Measurements from ENCODE around the gene CLMP.
"Not testable (repeated sequence)": the region's sequence is repeated elsewhere in the genome, so short reads cannot be mapped to it uniquely, and the experiment has no call there.

Gene CLMP

GRCh38 chr11:123144707-123145106, 50.3 kb downstream of the CLMP start:
- no peaks in the 10 kb centered on the region for H3K27me3 ChIP-seq (ENCODE audit: insufficient read depth, low read length)
- no peak overlapping the region for H3K27ac ChIP-seq (ENCODE audit: low read length)
- H3K9me3 ChIP-seq (ENCODE audit: insufficient read depth, low read depth, low read length): no peaks in the 10 kb centered on the region
- H3K36me3 ChIP-seq (ENCODE audit: insufficient read depth, low read depth, low read length): no peaks in the 10 kb centered on the region
- H3K4me1 ChIP-seq (ENCODE audit: insufficient read depth, low read length): no peaks in the 10 kb centered on the region
- H3K4me3 ChIP-seq (ENCODE audit: low read length): no peak overlapping the region
- no peak overlapping the region for H3K9ac ChIP-seq (ENCODE audit: low read depth, low read length)

DNA sequence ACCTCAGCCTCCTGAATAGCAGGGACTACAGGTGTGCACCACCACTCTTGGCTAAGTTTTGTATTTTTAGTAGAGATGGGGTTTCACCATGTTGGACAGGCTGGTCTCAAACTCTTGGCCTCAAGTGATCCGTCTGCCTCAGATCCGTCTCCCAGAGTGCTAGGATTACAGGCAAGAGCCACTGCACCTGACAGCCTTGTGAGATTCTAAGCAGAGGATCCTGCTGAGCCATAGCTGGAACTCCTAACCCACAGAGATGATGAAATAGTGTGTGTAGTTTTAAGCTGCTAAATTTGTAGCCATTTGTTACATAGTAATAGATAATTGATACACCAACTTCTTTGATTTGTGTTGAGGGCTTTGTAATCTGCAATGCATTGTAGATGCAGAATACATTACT, 51.1 kb downstream of the CLMP start:
- H3K4me3 ChIP-seq (ENCODE audit: low read length): no peak overlapping the region
- H3K27ac ChIP-seq (ENCODE audit: low read length): no peak overlapping the region
- no peaks in the 10 kb centered on the region for H3K36me3 ChIP-seq (ENCODE audit: insufficient read depth, low read depth, low read length)
- H3K9ac ChIP-seq (ENCODE audit: low read depth, low read length): no peak overlapping the region
- H3K9me3 ChIP-seq (ENCODE audit: insufficient read depth, low read depth, low read length): no peaks in the 10 kb centered on the region
- H3K4me1 ChIP-seq (ENCODE audit: insufficient read depth, low read length): no peaks in the 10 kb centered on the region
- no peaks in the 10 kb centered on the region for H3K27me3 ChIP-seq (ENCODE audit: insufficient read depth, low read length)

DNA sequence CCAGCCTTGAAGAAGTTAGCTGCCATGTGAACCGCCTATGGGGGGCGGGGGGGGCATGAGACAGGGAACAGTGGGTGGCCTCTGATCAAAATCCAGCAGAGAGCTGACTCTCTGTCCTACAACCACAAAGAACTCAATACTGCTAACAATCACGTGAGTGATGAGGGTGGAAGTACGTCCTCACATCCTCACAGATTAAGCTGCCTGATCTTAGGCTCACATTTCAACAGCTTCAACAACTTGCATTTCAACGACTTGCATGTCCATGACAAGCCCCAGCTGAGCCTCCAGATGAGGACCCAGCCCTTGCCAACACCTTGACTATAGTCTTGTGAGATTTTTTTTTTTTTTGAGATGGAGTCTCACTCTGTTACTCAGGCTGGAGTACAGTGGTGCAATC, 51.6 kb downstream of the CLMP start:
- Histone ChIP-seq H3K27me3 (ENCODE audit: insufficient read depth, low read length) (no peaks in the 10 kb centered on the region), H3K36me3 (ENCODE audit: insufficient read depth, low read depth, low read length) (no peaks in the 10 kb centered on the region), H3K27ac (ENCODE audit: low read length) (no peak overlapping the region), H3K4me3 (ENCODE audit: low read length) (no peak overlapping the region), H3K9ac (ENCODE audit: low read depth, low read length) (no peak overlapping the region), H3K9me3 (ENCODE audit: insufficient read depth, low read depth, low read length) (no peaks in the 10 kb centered on the region), H3K4me1 (ENCODE audit: insufficient read depth, low read length) (no peaks in the 10 kb centered on the region)

DNA sequence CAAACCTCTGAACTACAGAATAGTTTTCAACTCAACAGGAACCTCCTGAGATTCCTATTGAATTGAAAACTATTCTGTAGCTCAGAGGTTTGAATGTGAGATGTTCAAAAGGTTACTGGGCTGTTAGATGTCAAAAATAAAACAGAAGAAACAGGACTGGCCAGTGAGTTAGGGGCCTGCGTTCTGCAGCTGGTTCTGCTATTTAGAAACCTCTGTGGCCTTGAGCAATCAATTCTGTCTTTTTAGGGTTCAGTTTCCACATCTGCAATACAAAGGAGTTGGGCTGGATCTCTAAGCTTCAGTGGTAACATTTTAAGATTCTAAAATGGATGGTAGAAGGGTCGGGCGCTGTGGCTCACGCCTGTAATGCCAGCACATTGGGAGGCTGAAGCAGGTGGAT, 55.8 kb downstream of the CLMP start:
- no peaks in the 10 kb centered on the region for H3K9me3 ChIP-seq (ENCODE audit: insufficient read depth, low read depth, low read length)
- H3K4me3 ChIP-seq (ENCODE audit: low read length): no peak overlapping the region
- no peaks in the 10 kb centered on the region for H3K36me3 ChIP-seq (ENCODE audit: insufficient read depth, low read depth, low read length)
- H3K27ac ChIP-seq (ENCODE audit: low read length): no peak overlapping the region
- H3K9ac ChIP-seq (ENCODE audit: low read depth, low read length): no peak overlapping the region
- H3K4me1 ChIP-seq (ENCODE audit: insufficient read depth, low read length): peaks cover 9% of the 10 kb centered on the region; the same call in 1 of the 2 replicates
- no peaks in the 10 kb centered on the region for H3K27me3 ChIP-seq (ENCODE audit: insufficient read depth, low read length)

DNA sequence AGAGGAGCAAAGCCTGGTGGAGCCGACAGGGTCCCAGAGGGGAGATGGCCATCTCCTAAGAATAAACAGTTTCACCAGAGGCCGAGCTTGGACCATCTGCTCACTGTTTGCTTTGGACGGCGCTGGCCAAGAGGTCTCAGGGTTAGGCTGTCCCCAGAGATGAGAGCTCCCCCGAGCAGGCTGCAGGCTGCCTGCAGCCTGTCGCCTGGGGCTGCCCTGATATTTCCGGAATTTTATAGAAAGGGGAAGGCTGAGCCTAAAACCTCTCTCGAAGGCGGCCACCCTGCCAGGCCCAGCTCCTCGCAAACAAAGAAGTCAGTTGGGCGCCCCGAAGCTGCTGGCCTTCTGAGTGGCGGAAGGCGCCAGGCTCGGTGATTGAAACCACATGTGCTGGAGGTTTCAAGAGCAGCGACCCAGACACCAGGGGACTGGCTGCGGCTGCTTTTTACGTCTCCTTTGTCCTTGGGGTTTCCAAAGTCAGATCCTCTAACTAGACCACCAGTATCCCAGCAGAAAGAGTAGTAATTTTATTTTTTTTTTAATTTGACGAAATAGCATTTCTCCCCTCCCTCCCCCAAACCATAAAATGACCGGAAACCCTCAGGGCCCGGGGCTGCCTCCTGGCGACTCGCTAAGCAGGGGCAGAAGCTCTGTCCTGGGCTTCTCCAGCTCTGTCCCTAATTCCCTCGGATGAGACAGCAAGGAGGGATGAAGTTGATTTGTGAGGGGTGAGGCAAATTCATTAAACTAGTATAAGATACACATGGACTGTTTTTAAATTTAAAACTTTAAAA, 57.4 kb downstream of the CLMP start:
- Histone ChIP-seq H3K4me3 (ENCODE audit: low read length) (no peak overlapping the region; the same call in 1 of the 2 replicates), H3K9ac (ENCODE audit: low read depth, low read length) (peak overlapping the region; percentile 73; the same call in 1 of the 2 replicates), H3K27ac (ENCODE audit: low read length) (no peak overlapping the region), H3K4me1 (ENCODE audit: insufficient read depth, low read length) (peaks cover 9% of the 10 kb centered on the region; the same call in 1 of the 2 replicates), H3K36me3 (ENCODE audit: insufficient read depth, low read depth, low read length) (no peaks in the 10 kb centered on the region), H3K9me3 (ENCODE audit: insufficient read depth, low read depth, low read length) (no peaks in the 10 kb centered on the region), H3K27me3 (ENCODE audit: insufficient read depth, low read length) (no peaks in the 10 kb centered on the region)

- Histone ChIP-seq H3K27me3 (ENCODE audit: insufficient read depth, low read length) (no peaks in the 10 kb centered on the region), H3K27ac (ENCODE audit: low read length) (no peak overlapping the region), H3K36me3 (ENCODE audit: insufficient read depth, low read depth, low read length) (no peaks in the 10 kb centered on the region), H3K9me3 (ENCODE audit: insufficient read depth, low read depth, low read length) (no peaks in the 10 kb centered on the region), H3K4me3 (ENCODE audit: low read length) (no peak overlapping the region), H3K4me1 (ENCODE audit: insufficient read depth, low read length) (peaks cover 9% of the 10 kb centered on the region; the same call in 1 of the 2 replicates), H3K9ac (ENCODE audit: low read depth, low read length) (no peak overlapping the region)
Observed at GRCh38 chr11:123135863-123136446, 59.1 kb downstream of the CLMP start.

GRCh38 chr11:123132881-123133280, 62.2 kb downstream of the CLMP start:
- H3K27me3 ChIP-seq (ENCODE audit: insufficient read depth, low read length): no peaks in the 10 kb centered on the region
- H3K9me3 ChIP-seq (ENCODE audit: insufficient read depth, low read depth, low read length): no peaks in the 10 kb centered on the region
- H3K4me1 ChIP-seq (ENCODE audit: insufficient read depth, low read length): peaks cover 5% of the 10 kb centered on the region; the same call in 1 of the 2 replicates
- H3K36me3 ChIP-seq (ENCODE audit: insufficient read depth, low read depth, low read length): no peaks in the 10 kb centered on the region
- no peak overlapping the region for H3K27ac ChIP-seq (ENCODE audit: low read length)
- H3K4me3 ChIP-seq (ENCODE audit: low read length): no peak overlapping the region
- H3K9ac ChIP-seq (ENCODE audit: low read depth, low read length): no peak overlapping the region

GRCh38 chr11:123132034-123132766, 62.8 kb downstream of the CLMP start:
- H3K9ac ChIP-seq (ENCODE audit: low read depth, low read length); H3K4me1 ChIP-seq (ENCODE audit: insufficient read depth, low read length); H3K36me3 ChIP-seq (ENCODE audit: insufficient read depth, low read depth, low read length); H3K27ac ChIP-seq (ENCODE audit: low read length); H3K4me3 ChIP-seq (ENCODE audit: low read length); H3K9me3 ChIP-seq (ENCODE audit: insufficient read depth, low read depth, low read length); H3K27me3 ChIP-seq (ENCODE audit: insufficient read depth, low read length): not testable (repeated sequence)

DNA sequence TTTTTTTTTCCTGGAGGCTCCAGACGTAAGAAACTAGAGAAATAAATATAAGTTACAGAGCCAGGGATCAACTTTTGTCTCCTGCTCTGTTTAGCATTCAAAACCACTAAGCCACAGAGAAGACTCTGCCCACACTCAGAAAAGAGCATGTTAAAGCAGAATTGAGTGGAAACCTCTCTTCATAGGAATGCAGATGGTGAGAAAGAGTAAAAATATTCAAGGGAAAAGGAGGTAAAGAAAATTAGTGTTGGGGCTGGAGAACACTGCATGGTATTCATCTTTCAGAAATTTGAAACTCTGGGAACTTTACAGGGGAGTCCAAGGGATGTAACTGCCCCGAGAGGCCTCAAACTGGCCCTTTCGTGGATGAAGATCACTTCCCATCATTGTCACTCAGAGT, 65.1 kb downstream of the CLMP start:
- no peak overlapping the region for H3K27ac ChIP-seq (ENCODE audit: low read length)

DNA sequence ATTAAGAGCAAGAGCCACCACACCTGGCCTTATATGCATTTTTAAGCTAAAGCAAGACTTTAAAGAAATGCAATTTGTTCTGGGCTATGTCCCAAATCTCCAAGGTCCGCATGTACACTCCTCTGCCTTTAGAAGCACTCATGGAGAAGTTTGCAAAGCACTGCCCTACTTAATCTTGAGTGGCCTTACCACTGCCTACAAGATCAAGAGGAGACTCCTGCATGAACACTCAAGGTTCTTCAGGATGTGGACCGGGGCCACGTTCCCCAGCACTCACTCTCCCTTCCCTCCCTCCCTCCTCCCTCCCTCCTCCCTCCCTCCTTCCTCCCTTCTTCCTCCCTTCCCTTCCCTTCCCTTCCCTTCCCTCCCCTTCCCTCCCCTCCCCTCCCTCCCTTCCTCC, 69.9 kb downstream of the CLMP start:
- Histone ChIP-seq H3K27ac (ENCODE audit: low read length) (no peak overlapping the region), H3K27me3 (ENCODE audit: insufficient read depth, low read length) (no peaks in the 10 kb centered on the region), H3K36me3 (ENCODE audit: insufficient read depth, low read depth, low read length) (no peaks in the 10 kb centered on the region), H3K4me1 (ENCODE audit: insufficient read depth, low read length) (no peaks in the 10 kb centered on the region), H3K9ac (ENCODE audit: low read depth, low read length) (no peak overlapping the region), H3K4me3 (ENCODE audit: low read length) (no peak overlapping the region), H3K9me3 (ENCODE audit: insufficient read depth, low read depth, low read length) (no peaks in the 10 kb centered on the region)

More for the DNA sequence above, 65.1 kb downstream of the CLMP start:
- H3K9ac ChIP-seq (ENCODE audit: low read depth, low read length): no peak overlapping the region
- no peaks in the 10 kb centered on the region for H3K27me3 ChIP-seq (ENCODE audit: insufficient read depth, low read length)
- H3K36me3 ChIP-seq (ENCODE audit: insufficient read depth, low read depth, low read length): no peaks in the 10 kb centered on the region
- no peak overlapping the region for H3K4me3 ChIP-seq (ENCODE audit: low read length)
- H3K9me3 ChIP-seq (ENCODE audit: insufficient read depth, low read depth, low read length): no peaks in the 10 kb centered on the region
- no peaks in the 10 kb centered on the region for H3K4me1 ChIP-seq (ENCODE audit: insufficient read depth, low read length)

- Histone ChIP-seq H3K9me3 (ENCODE audit: insufficient read depth, low read depth, low read length) (no peaks in the 10 kb centered on the region), H3K27ac (ENCODE audit: low read length) (no peak overlapping the region), H3K4me1 (ENCODE audit: insufficient read depth, low read length) (no peaks in the 10 kb centered on the region), H3K9ac (ENCODE audit: low read depth, low read length) (no peak overlapping the region), H3K36me3 (ENCODE audit: insufficient read depth, low read depth, low read length) (no peaks in the 10 kb centered on the region), H3K27me3 (ENCODE audit: insufficient read depth, low read length) (no peaks in the 10 kb centered on the region), H3K4me3 (ENCODE audit: low read length) (no peak overlapping the region)
Observed at GRCh38 chr11:123122852-123123251, 72.2 kb downstream of the CLMP start.

- no peak overlapping the region for H3K9ac ChIP-seq (ENCODE audit: low read depth, low read length)
- no peak overlapping the region for H3K4me3 ChIP-seq (ENCODE audit: low read length)
- H3K9me3 ChIP-seq (ENCODE audit: insufficient read depth, low read depth, low read length): no peaks in the 10 kb centered on the region
- no peak overlapping the region for H3K27ac ChIP-seq (ENCODE audit: low read length)
- H3K27me3 ChIP-seq (ENCODE audit: insufficient read depth, low read length): no peaks in the 10 kb centered on the region
- no peaks in the 10 kb centered on the region for H3K4me1 ChIP-seq (ENCODE audit: insufficient read depth, low read length)
- H3K36me3 ChIP-seq (ENCODE audit: insufficient read depth, low read depth, low read length): no peaks in the 10 kb centered on the region
Observed at GRCh38 chr11:123122341-123122740, 72.7 kb downstream of the CLMP start.

Data from iPS-20b (cell line).